Measurements from ENCODE around the gene DOK5. TPM values are rescaled to one million over a fixed set of nuclear protein-coding genes. Genes with fewer than 3 reads are reported as not detected.

The DOK5 gene
- total and polyA plus RNA-seq, 2 experiments from 2014 or later = 5.0 to 6.9 TPM

- H3K4me1 ChIP-seq (ENCODE audit: insufficient read depth) = peaks cover 13% of the 10 kb centered on the region; the same call in 1 of the 2 replicates
- peaks cover 14% of the 10 kb centered on the region; the same call in 2 of the 3 replicates for H3K4me1 Mint-ChIP-seq
These were observed 183.1 kb downstream of the DOK5 start for GRCh38 chr20:54658525-54658924.

More at GRCh38 chr20:54658525-54658924, 183.1 kb downstream of the DOK5 start:
- Mint-ChIP-seq H3K9me3 (no peaks in the 10 kb centered on the region), H3K4me3 (no peak overlapping the region), H3K36me3 (ENCODE audit: low read depth) (no peaks in the 10 kb centered on the region), H3K27me3 (ENCODE audit: insufficient read depth, low read depth, poor library complexity) (peaks cover 9% of the 10 kb centered on the region), H3K27ac (no peak overlapping the region)
- no peaks in the 10 kb centered on the region for H3F3A ChIP-seq (replicated peaks; ENCODE audit: low read depth)
- no peak overlapping the region for H3K27ac ChIP-seq (ENCODE audit: low read depth)
- peaks cover 30% of the 10 kb centered on the region for H3K27me3 ChIP-seq (ENCODE audit: insufficient read depth)
- no peaks in the 10 kb centered on the region for H3K9me2 ChIP-seq (ENCODE audit: insufficient read depth)
- no peak overlapping the region for H3K4me3 ChIP-seq
- no peaks in the 10 kb centered on the region for H4K20me1 ChIP-seq (replicated peaks; ENCODE audit: insufficient read depth)
- TF ChIP-seq EZH2 (IDR thresholded peaks at IDR 0.05; ENCODE audit: low read depth, unreplicated experiment) (no peak), EZH2phosphoT487 (IDR thresholded peaks at IDR 0.05; ENCODE audit: unreplicated experiment) (no peak), ZNF331 (CRISPR knock-in tag; IDR thresholded peaks at IDR 0.05; ENCODE audit: low read depth) (no peak), ETS1 (IDR thresholded peaks at IDR 0.05) (no peak), ZNF114 (CRISPR knock-in tag; IDR thresholded peaks at IDR 0.05) (no peak), CREB1 (CRISPR knock-in tag; IDR thresholded peaks at IDR 0.05; ENCODE audit: low read depth) (no peak), POLR2AphosphoS5 (IDR thresholded peaks at IDR 0.05; ENCODE audit: low read depth) (no peak), REST (IDR thresholded peaks at IDR 0.05; ENCODE audit: unreplicated experiment) (no peak), CTCF (conservative IDR thresholded peaks at IDR 0.05; ENCODE audit: low read depth in 2 of 2) (no peak), NANOG (IDR thresholded peaks at IDR 0.05; ENCODE audit: borderline replicate concordance) (no peak), ZNF462 (CRISPR knock-in tag; IDR thresholded peaks at IDR 0.05) (no peak), JUNB (IDR thresholded peaks at IDR 0.05; ENCODE audit: unreplicated experiment) (no peak), STAT1 (IDR thresholded peaks at IDR 0.05; ENCODE audit: unreplicated experiment) (no peak)
- no peaks in the 10 kb centered on the region for H3K36me3 ChIP-seq (ENCODE audit: insufficient read depth)
- H3K79me2 ChIP-seq (replicated peaks; ENCODE audit: insufficient read depth) = no peaks in the 10 kb centered on the region
- no peak overlapping the region for H3K4me2 ChIP-seq
- ATAC-seq = no peak
- H2AFZ ChIP-seq = no peak overlapping the region
- no peak for DNase-seq (ENCODE audit: low spot score)

Measured in GM23338 (cell line).